ENCODE results near the gene CMIP.

GRCh38 chr16:81696166-81696960 is 251.8 kb downstream of the CMIP start:
- TF ChIP-seq CTCF (IDR thresholded peaks at IDR 0.05): no peak
- TF ChIP-seq POLR2A (IDR thresholded peaks at IDR 0.05; ENCODE audit: low read depth): no peak
- TF ChIP-seq EP300 (IDR thresholded peaks at IDR 0.05): no peak

Measured in esophagus muscularis mucosa (tissue), 4 donors.